HepG2 (cell line): ENCODE results near the gene PROKR1. TPM values are rescaled to one million over a fixed set of nuclear protein-coding genes. Genes with fewer than 3 reads are reported as not detected.

Experiments
- ATAD3A ChIP-seq: sonication (generic); formaldehyde crosslinking; IDR thresholded peaks from 2 replicates; pipeline ENCODE4 v1.4.0; 2020; ENCODE audit warnings: missing genetic modification reagents
- ATF2 ChIP-seq: sonication (generic); formaldehyde crosslinking; IDR thresholded peaks from 2 replicates; pipeline ENCODE4 v1.4.0; 2020; ENCODE audit warnings: missing genetic modification reagents
- ATF6 ChIP-seq: sonication (generic); formaldehyde crosslinking; conservative IDR thresholded peaks from 2 replicates; pipeline ENCODE4 v1.4.0; 2020; ENCODE audit warnings: missing genetic modification reagents
- CREM ChIP-seq, 2 experiments: sonication (generic) in 1 of 2; formaldehyde crosslinking in 1 of 2; IDR thresholded peaks; 2 replicates each; pipeline versions ENCODE4 v1.4.0 to v1.6.1; 2016 to 2020; ENCODE audit warnings: antibody characterized with exemption in 1 of 2, mild to moderate bottlenecking in 1 of 2, missing genetic modification reagents in 1 of 2
- DMTF1 ChIP-seq: sonication (generic); formaldehyde crosslinking; IDR thresholded peaks from 2 replicates; pipeline ENCODE4 v1.4.0; 2020; ENCODE audit warnings: mild to moderate bottlenecking, missing genetic modification reagents
- FOXC1 ChIP-seq: sonication (generic); formaldehyde crosslinking; IDR thresholded peaks from 2 replicates; pipeline ENCODE4 v1.8.0; 2022; ENCODE audit warnings: mild to moderate bottlenecking, missing genetic modification reagents, borderline replicate concordance
- MYC ChIP-seq: sonication (generic); formaldehyde crosslinking; IDR thresholded peaks from 2 replicates; pipeline ENCODE4 v1.9.0; 2021; ENCODE audit warnings: missing genetic modification reagents, borderline replicate concordance
- NR2F2 ChIP-seq: IDR thresholded peaks from 2 replicates; pipeline ENCODE4 v1.6.1; 2012; ENCODE audit warnings: low read depth, inconsistent platforms, borderline replicate concordance
- ZNF678 ChIP-seq: sonication (generic); formaldehyde crosslinking; IDR thresholded peaks from 2 replicates; pipeline ENCODE4 v1.4.0; 2020; ENCODE audit warnings: mild to moderate bottlenecking, missing genetic modification reagents
- ZNF720 ChIP-seq: sonication (generic); formaldehyde crosslinking; IDR thresholded peaks from 2 replicates; pipeline ENCODE4 v1.4.0; 2020; ENCODE audit warnings: missing genetic modification reagents
- polyA plus RNA-seq, 8 experiments: library from polyadenylated mRNA; depleted of rRNA in 3 of 8; stranded (reverse) in 7 of 8; unstranded in 1 of 8; fragments of >200 nt; fragmentation: Illumina TruSeq in 4 of 8; extraction: Trizol in 4 of 8; gene quantifications; 2 replicates each; pipeline versions ENCODE4 v1.2.1 to v1.2.3, GENCODE V29; 2011 to 2016; ENCODE audit warnings: low read depth in 4 of 8, missing spikeins in 1 of 8, mixed read lengths in 1 of 8; ENCODE audit not compliant: insufficient read depth in 1 of 8
- total RNA-seq, 5 experiments: library from RNA; depleted of rRNA; stranded (reverse); fragments of >200 nt; fragmentation: Illumina TruSeq; extraction: Trizol; gene quantifications; 2 replicates each; pipeline ENCODE4 v1.2.3, GENCODE V29; 2016; ENCODE audit warnings: low read depth in 1 of 5
- TF ChIP-seq, protein P1 (sequence below): sonication (generic); formaldehyde crosslinking; IDR thresholded peaks from 2 replicates; pipeline ENCODE4 v1.4.0; 2020; ENCODE audit warnings: missing genetic modification reagents, mild to moderate bottlenecking, borderline replicate concordance
- TF ChIP-seq, protein P2 (sequence below): IDR thresholded peaks from 2 replicates; pipeline ENCODE4 v1.6.1; 2016; ENCODE audit warnings: low read depth, missing genetic modification reagents, missing compliant biosample characterization
- TF ChIP-seq, protein P3 (sequence below): IDR thresholded peaks from 2 replicates; pipeline ENCODE4 v1.6.1; 2016; ENCODE audit warnings: low read depth

PROKR1 gene
- total and polyA plus RNA-seq, 2 of the 13 experiments (the other 11 are each of a cell fraction or from before 2014, with no cell fraction given) = not detected

- TF ChIP-seq ATAD3A (CRISPR knock-in tag) = no peak
- no peak for TF ChIP-seq ZNF678 (CRISPR knock-in tag)
- no peak for TF ChIP-seq NR2F2
- TF ChIP-seq, protein P1, sequence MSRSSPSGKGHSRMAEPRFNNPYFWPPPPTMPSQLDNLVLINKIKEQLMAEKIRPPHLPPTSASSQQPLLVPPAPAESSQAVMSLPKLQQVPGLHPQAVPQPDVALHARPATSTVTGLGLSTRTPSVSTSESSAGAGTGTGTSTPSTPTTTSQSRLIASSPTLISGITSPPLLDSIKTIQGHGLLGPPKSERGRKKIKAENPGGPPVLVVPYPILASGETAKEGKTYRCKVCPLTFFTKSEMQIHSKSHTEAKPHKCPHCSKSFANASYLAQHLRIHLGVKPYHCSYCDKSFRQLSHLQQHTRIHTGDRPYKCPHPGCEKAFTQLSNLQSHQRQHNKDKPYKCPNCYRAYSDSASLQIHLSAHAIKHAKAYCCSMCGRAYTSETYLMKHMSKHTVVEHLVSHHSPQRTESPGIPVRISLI (CRISPR knock-in tag) = no peak
- TF ChIP-seq MYC = no peak
- no peak for TF ChIP-seq ZNF720 (CRISPR knock-in tag)
- TF ChIP-seq FOXC1 = no peak
- TF ChIP-seq, protein P2, sequence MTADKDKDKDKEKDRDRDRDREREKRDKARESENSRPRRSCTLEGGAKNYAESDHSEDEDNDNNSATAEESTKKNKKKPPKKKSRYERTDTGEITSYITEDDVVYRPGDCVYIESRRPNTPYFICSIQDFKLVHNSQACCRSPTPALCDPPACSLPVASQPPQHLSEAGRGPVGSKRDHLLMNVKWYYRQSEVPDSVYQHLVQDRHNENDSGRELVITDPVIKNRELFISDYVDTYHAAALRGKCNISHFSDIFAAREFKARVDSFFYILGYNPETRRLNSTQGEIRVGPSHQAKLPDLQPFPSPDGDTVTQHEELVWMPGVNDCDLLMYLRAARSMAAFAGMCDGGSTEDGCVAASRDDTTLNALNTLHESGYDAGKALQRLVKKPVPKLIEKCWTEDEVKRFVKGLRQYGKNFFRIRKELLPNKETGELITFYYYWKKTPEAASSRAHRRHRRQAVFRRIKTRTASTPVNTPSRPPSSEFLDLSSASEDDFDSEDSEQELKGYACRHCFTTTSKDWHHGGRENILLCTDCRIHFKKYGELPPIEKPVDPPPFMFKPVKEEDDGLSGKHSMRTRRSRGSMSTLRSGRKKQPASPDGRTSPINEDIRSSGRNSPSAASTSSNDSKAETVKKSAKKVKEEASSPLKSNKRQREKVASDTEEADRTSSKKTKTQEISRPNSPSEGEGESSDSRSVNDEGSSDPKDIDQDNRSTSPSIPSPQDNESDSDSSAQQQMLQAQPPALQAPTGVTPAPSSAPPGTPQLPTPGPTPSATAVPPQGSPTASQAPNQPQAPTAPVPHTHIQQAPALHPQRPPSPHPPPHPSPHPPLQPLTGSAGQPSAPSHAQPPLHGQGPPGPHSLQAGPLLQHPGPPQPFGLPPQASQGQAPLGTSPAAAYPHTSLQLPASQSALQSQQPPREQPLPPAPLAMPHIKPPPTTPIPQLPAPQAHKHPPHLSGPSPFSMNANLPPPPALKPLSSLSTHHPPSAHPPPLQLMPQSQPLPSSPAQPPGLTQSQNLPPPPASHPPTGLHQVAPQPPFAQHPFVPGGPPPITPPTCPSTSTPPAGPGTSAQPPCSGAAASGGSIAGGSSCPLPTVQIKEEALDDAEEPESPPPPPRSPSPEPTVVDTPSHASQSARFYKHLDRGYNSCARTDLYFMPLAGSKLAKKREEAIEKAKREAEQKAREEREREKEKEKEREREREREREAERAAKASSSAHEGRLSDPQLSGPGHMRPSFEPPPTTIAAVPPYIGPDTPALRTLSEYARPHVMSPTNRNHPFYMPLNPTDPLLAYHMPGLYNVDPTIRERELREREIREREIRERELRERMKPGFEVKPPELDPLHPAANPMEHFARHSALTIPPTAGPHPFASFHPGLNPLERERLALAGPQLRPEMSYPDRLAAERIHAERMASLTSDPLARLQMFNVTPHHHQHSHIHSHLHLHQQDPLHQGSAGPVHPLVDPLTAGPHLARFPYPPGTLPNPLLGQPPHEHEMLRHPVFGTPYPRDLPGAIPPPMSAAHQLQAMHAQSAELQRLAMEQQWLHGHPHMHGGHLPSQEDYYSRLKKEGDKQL (CRISPR knock-in tag) = no peak
- no peak for TF ChIP-seq DMTF1
- no peak for TF ChIP-seq CREM (IDR thresholded peaks at IDR 0.05)
- no peak for TF ChIP-seq CREM (CRISPR knock-in tag; IDR thresholded peaks at IDR 0.05)
- no peak for TF ChIP-seq ATF2 (CRISPR knock-in tag)
- no peak for TF ChIP-seq ATF6 (CRISPR knock-in tag)
- TF ChIP-seq, protein P3, sequence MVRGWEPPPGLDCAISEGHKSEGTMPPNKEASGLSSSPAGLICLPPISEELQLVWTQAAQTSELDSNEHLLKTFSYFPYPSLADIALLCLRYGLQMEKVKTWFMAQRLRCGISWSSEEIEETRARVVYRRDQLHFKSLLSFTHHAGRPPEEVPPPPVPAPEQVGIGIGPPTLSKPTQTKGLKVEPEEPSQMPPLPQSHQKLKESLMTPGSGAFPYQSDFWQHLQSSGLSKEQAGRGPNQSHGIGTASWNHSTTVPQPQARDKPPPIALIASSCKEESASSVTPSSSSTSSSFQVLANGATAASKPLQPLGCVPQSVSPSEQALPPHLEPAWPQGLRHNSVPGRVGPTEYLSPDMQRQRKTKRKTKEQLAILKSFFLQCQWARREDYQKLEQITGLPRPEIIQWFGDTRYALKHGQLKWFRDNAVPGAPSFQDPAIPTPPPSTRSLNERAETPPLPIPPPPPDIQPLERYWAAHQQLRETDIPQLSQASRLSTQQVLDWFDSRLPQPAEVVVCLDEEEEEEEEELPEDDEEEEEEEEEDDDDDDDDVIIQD (CRISPR knock-in tag) = no peak
Measured at GRCh38 chr2:68669651-68670050, 26.3 kb downstream of the PROKR1 start (continued).
